ENCODE results near the gene CMSS1. TPM values are rescaled to one million over a fixed set of nuclear protein-coding genes. Genes with fewer than 3 reads are reported as not detected.

CMSS1 gene
- total RNA-seq, 4 donors from 2014 or later = 23.2 to 89.5 (median 67.6) TPM

- TF ChIP-seq POLR2A (IDR thresholded peaks at IDR 0.05) (no peak), CTCF (IDR thresholded peaks at IDR 0.05 in 4 of 5, conservative IDR thresholded peaks at IDR 0.05 in 1 of 5) (no peak)
- Histone ChIP-seq H3K36me3 (no peaks in the 10 kb centered on the region), H3K4me1 (peaks cover 47 to 67% of the 10 kb centered on the region in 2 donors), H3K4me3 (no peak overlapping the region), H3K9me3 (no peaks in the 10 kb centered on the region), H3K27me3 (no peaks in the 10 kb centered on the region), H3K27ac (peak overlapping the region; percentile 24 to 75 (median 50))
- DNase-seq (no peak), ATAC-seq (no peak)
- intact Hi-C loops (cut with DNase I; ENCODE audit: low total_unique reads) (loop anchor here (5.0 kb wide), 1 partner anchor 1973 kb away; no protein-coding TSS in a partner anchor), in situ Hi-C loops (cut with MboI; ENCODE audit: low sequenced_read_pairs in 4 of 4) (no loop called here)
Observed at GRCh38 chr3:99949956-99950670, 132.5 kb downstream of the CMSS1 start.

- no peak overlapping the region for H3K4me3 ChIP-seq
- intact Hi-C loops (cut with DNase I; ENCODE audit: low total_unique reads) (loop anchor here (5.0 kb wide), 1 partner anchor 1974 kb away; no protein-coding TSS in a partner anchor), in situ Hi-C loops (cut with MboI; ENCODE audit: low sequenced_read_pairs in 4 of 4) (no loop called here)
- ATAC-seq = no peak
- H3K27ac ChIP-seq = peak overlapping the region; percentile 20 to 75 (median 50)
- H3K27me3 ChIP-seq = no peaks in the 10 kb centered on the region
- peaks cover 39 to 64% of the 10 kb centered on the region in 2 donors for H3K4me1 ChIP-seq
- TF ChIP-seq POLR2A (IDR thresholded peaks at IDR 0.05) (no peak), CTCF (IDR thresholded peaks at IDR 0.05 in 4 of 5, conservative IDR thresholded peaks at IDR 0.05 in 1 of 5) (no peak)
- H3K36me3 ChIP-seq = no peaks in the 10 kb centered on the region
- DNase-seq = no peak
- H3K9me3 ChIP-seq = no peaks in the 10 kb centered on the region
Observed at GRCh38 chr3:99950921-99951320, 133.3 kb downstream of the CMSS1 start.

- H3K36me3 ChIP-seq = no peaks in the 10 kb centered on the region
- no peak for ATAC-seq
- in situ Hi-C loops (cut with MboI; ENCODE audit: low sequenced_read_pairs in 4 of 4) = no loop called here
Observed at GRCh38 chr3:99951701-99952100, 134.0 kb downstream of the CMSS1 start.

DNA sequence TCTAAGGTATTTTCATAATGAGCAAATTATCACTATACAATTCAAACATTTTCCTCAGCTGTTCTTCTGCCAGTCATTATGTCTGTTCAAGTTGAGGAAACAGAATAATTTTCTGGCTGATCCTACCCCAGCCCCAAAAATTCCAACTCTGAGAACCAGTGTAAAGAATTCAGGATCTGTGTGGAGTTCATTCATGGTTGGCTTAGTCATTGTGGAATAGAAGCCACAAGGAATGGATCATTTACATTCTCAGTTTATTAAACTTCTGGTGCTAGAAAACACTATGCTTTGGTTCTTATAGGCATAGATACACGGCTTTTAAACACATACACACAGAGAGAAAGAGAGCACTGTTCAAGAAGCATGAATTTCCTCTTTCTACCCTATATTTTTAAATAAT is 134.6 kb downstream of the CMSS1 start:
- in situ Hi-C loops (cut with MboI; ENCODE audit: low sequenced_read_pairs in 4 of 4) = no loop called here
- ATAC-seq = no peak
- H3K4me3 ChIP-seq = no peak overlapping the region
- no peaks in the 10 kb centered on the region for H3K9me3 ChIP-seq
- intact Hi-C loops (cut with DNase I; ENCODE audit: low total_unique reads) = loop anchor here (5.0 kb wide), 1 partner anchor 1975 kb away; no protein-coding TSS in a partner anchor
- H3K36me3 ChIP-seq = no peaks in the 10 kb centered on the region
- no peaks in the 10 kb centered on the region for H3K27me3 ChIP-seq
- H3K27ac ChIP-seq = peak overlapping the region; percentile 23 to 75 (median 33)
- peaks cover 34 to 56% of the 10 kb centered on the region in 2 donors for H3K4me1 ChIP-seq
- no peak for TF ChIP-seq CTCF (IDR thresholded peaks at IDR 0.05 in 4 of 5, conservative IDR thresholded peaks at IDR 0.05 in 1 of 5)
- no peak for TF ChIP-seq POLR2A (IDR thresholded peaks at IDR 0.05)
- no peak for DNase-seq

More at GRCh38 chr3:99951701-99952100, 134.0 kb downstream of the CMSS1 start:
- Histone ChIP-seq H3K27me3 (no peaks in the 10 kb centered on the region), H3K27ac (peak overlapping the region; percentile 23 to 75 (median 33)), H3K4me1 (peaks cover 34 to 57% of the 10 kb centered on the region in 2 donors), H3K9me3 (no peaks in the 10 kb centered on the region), H3K4me3 (no peak overlapping the region)
- intact Hi-C loops (cut with DNase I; ENCODE audit: low total_unique reads) = loop anchor here (5.0 kb wide), 1 partner anchor 1974 kb away; no protein-coding TSS in a partner anchor
- TF ChIP-seq CTCF (IDR thresholded peaks at IDR 0.05 in 4 of 5, conservative IDR thresholded peaks at IDR 0.05 in 1 of 5) = no peak
- DNase-seq = no peak
